Ovary (tissue), 3 donors: Measurements from ENCODE around the gene MARS2.

ENCODE experiments used
- EP300 ChIP-seq: sonication (generic); formaldehyde crosslinking; IDR thresholded peaks from one replicate; pipeline ENCODE4 v1.6.1; 2017; ENCODE audit warnings: antibody characterized with exemption
- POLR2A ChIP-seq: fragments of 450-650 bp; IDR thresholded peaks from one replicate; pipeline ENCODE4 v1.6.1; 2017; ENCODE audit warnings: antibody characterized with exemption, mild to moderate bottlenecking, moderate library complexity
- TF ChIP-seq, protein P1 (sequence below), 3 donors: fragments of 450-650 bp in 2 of 3; fragments of 200-600 bp in 1 of 3; IDR thresholded peaks; one replicate each; pipeline versions ENCODE4 v1.5.1 to v1.8.0; 2016 to 2022; ENCODE audit warnings: antibody characterized with exemption in 3 of 3, mild to moderate bottlenecking in 1 of 3
- donor health status: DM: no; HTN: no; CAD: no.

GRCh38 chr2:197675246-197675645 is 29.9 kb upstream of the MARS2 start, which contains the start of gene RFTN2:
- TF ChIP-seq, protein P1, sequence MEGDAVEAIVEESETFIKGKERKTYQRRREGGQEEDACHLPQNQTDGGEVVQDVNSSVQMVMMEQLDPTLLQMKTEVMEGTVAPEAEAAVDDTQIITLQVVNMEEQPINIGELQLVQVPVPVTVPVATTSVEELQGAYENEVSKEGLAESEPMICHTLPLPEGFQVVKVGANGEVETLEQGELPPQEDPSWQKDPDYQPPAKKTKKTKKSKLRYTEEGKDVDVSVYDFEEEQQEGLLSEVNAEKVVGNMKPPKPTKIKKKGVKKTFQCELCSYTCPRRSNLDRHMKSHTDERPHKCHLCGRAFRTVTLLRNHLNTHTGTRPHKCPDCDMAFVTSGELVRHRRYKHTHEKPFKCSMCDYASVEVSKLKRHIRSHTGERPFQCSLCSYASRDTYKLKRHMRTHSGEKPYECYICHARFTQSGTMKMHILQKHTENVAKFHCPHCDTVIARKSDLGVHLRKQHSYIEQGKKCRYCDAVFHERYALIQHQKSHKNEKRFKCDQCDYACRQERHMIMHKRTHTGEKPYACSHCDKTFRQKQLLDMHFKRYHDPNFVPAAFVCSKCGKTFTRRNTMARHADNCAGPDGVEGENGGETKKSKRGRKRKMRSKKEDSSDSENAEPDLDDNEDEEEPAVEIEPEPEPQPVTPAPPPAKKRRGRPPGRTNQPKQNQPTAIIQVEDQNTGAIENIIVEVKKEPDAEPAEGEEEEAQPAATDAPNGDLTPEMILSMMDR (IDR thresholded peaks at IDR 0.05) = no peak
- TF ChIP-seq POLR2A (no peak), EP300 (no peak)
